IPS DF 6.9 (cell line): ENCODE data around the gene IPCEF1.

Source experiments
- DNase-seq: peaks from one replicate; pipeline ENCODE4 v3.0.0-alpha.2; 2013; ENCODE audit warnings: low read depth, low spot score
- H3K27ac ChIP-seq: one replicate; pipeline ENCODE4 v1.5.1; 2013; ENCODE audit warnings: low read length, control low read depth
- H3K27me3 ChIP-seq: 2 replicates; pipeline ENCODE4 v1.6.1; 2013; ENCODE audit warnings: mild to moderate bottlenecking, low read length; ENCODE audit not compliant: control insufficient read depth, insufficient read depth
- H3K36me3 ChIP-seq: 2 replicates; pipeline ENCODE4 v1.6.1; 2013; ENCODE audit warnings: low read length; ENCODE audit not compliant: control insufficient read depth, insufficient read depth
- H3K4me1 ChIP-seq: 2 replicates; pipeline ENCODE4 v1.6.1; 2013; ENCODE audit warnings: low read length; ENCODE audit not compliant: control insufficient read depth, insufficient read depth
- H3K4me3 ChIP-seq: 2 replicates; pipeline ENCODE4 v1.5.1; 2013; ENCODE audit warnings: mild to moderate bottlenecking, low read length
- H3K9me3 ChIP-seq: 2 replicates; pipeline ENCODE4 v1.6.1; 2013; ENCODE audit warnings: low read length, inconsistent platforms; ENCODE audit not compliant: control insufficient read depth, insufficient read depth
- WGBS: extraction: QIAGEN DNeasy Blood & Tissue Kit; methylation state at CpG from one replicate; pipeline ENCODE4 v1.1.7; 2013; ENCODE audit warnings: mixed read lengths, missing lambda C conversion rate; ENCODE audit not compliant: insufficient read length, insufficient coverage; 5-methylcytosine and 5-hydroxymethylcytosine counted together

The IPCEF1 gene

DNA sequence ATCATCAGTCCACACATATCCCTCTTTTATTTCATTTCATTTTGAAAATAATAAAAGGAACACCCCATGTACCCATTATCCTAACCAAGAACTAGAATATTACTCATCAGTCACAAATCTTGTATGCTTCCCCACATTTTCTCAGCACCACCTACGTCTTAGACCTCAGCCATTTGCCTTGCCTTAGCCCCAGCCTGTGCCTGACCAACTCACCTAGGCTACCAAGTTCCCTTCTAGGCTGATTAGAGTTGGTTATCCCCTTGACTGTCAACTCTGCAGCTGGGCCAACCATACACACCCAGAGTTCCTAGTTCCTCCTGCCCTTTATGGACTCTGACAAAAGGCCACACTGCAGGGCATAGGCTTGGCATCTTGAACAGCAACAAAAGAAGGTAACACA lies 33.4 kb upstream of the IPCEF1 start:
- WGBS = no CpG with 5 or more reads among the region's 1 CpG
- H3K9me3 ChIP-seq = no peaks in the 10 kb centered on the region

DNA sequence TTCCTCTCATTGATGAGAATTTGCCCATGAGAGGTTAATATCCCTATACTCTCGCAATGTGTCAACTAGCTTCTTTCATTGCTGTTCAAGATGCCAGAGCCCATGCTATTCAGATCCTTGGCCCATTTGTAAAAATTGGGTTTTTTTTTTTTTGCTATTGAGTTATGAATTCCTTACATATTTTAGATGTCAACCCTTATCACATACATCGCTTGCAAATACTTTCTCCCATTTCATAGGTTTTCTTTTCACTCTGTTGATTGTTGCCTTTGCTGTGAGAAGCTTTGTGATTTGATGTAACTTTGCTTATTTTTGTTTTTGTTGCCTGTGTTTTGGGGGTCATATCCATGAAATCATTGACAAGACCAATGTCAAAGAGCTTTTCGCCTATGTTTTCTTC lies 32.2 kb upstream of the IPCEF1 start:
- no CpG with 5 or more reads among the region's 3 CpGs for WGBS
- DNase-seq = no peak

More for the DNA sequence above, 33.4 kb upstream of the IPCEF1 start:
- Histone ChIP-seq H3K4me1 (no peaks in the 10 kb centered on the region), H3K27me3 (no peaks in the 10 kb centered on the region), H3K36me3 (no peaks in the 10 kb centered on the region), H3K4me3 (no peak overlapping the region), H3K27ac (no peak overlapping the region)
- no peak for DNase-seq

GRCh38 chr6:154386848-154387717 lies 30.5 kb upstream of the IPCEF1 start:
- Histone ChIP-seq H3K36me3 (no peaks in the 10 kb centered on the region), H3K4me3 (no peak overlapping the region), H3K27ac (no peak overlapping the region), H3K27me3 (no peaks in the 10 kb centered on the region), H3K4me1 (no peaks in the 10 kb centered on the region), H3K9me3 (no peaks in the 10 kb centered on the region)
- WGBS = no CpG with 5 or more reads among the region's 5 CpGs
- DNase-seq = no peak

More for the DNA sequence above, 32.2 kb upstream of the IPCEF1 start:
- H3K27me3 ChIP-seq = no peaks in the 10 kb centered on the region
- H3K27ac ChIP-seq = no peak overlapping the region
- H3K4me1 ChIP-seq = no peaks in the 10 kb centered on the region
- no peaks in the 10 kb centered on the region for H3K36me3 ChIP-seq
- H3K4me3 ChIP-seq = no peak overlapping the region
- H3K9me3 ChIP-seq = no peaks in the 10 kb centered on the region

DNA sequence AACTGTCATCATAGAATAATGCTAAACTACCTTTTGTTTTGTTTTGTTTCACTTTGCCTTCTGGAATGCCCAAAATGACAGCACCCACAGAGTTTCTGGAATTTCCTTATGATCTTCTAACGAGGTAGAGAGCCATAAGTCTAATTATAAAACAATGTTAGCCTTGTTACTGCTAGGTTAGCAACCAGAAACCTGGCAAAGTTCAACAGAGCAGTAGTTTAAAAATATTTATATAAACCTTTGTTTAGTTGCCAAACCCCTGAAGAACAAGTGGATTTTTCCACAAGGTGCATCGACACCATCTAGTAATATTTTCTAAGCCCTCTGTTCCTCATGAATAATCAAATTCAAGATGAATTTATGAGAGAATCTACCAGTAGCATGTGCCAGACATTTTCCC lies 27.6 kb upstream of the IPCEF1 start:
- H3K4me1 ChIP-seq = no peaks in the 10 kb centered on the region
- WGBS = no CpG with 5 or more reads among the region's 2 CpGs
- H3K4me3 ChIP-seq = no peak overlapping the region
- H3K27ac ChIP-seq = no peak overlapping the region
- H3K27me3 ChIP-seq = no peaks in the 10 kb centered on the region
- H3K9me3 ChIP-seq = no peaks in the 10 kb centered on the region
- no peaks in the 10 kb centered on the region for H3K36me3 ChIP-seq
- DNase-seq = no peak

GRCh38 chr6:154383273-154383672 lies 26.7 kb upstream of the IPCEF1 start:
- Histone ChIP-seq H3K4me1 (no peaks in the 10 kb centered on the region), H3K27ac (no peak overlapping the region), H3K9me3 (no peaks in the 10 kb centered on the region), H3K36me3 (no peaks in the 10 kb centered on the region), H3K4me3 (no peak overlapping the region), H3K27me3 (no peaks in the 10 kb centered on the region)
- DNase-seq = no peak
- no CpG with 5 or more reads among the region's 6 CpGs for WGBS

GRCh38 chr6:154382740-154383139 lies 26.1 kb upstream of the IPCEF1 start:
- Histone ChIP-seq H3K4me3 (no peak overlapping the region), H3K27me3 (no peaks in the 10 kb centered on the region), H3K9me3 (no peaks in the 10 kb centered on the region), H3K27ac (no peak overlapping the region), H3K4me1 (no peaks in the 10 kb centered on the region), H3K36me3 (no peaks in the 10 kb centered on the region)
- DNase-seq = no peak
- 100% methylated on average over 1 of the region's 8 CpGs for WGBS

DNA sequence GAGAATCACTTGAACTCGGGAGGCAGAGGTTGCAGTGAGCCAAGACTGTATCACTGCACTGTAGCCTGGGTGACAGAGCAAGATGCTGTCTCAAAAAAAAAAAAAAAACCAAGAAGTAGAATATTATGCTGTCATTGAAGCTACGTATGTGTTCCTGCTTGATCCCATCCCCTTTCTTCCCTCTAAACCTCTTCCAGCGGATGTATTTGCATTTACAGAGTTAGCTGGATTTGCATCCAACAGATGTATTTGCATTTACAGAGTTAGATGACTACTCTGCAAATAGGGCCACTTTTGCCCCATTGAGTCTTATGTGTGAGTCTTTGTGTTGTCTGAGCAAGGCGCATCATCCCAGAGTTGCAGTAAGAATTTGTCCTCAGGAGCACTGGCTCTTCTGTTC lies 24.9 kb upstream of the IPCEF1 start:
- no peaks in the 10 kb centered on the region for H3K9me3 ChIP-seq
- H3K36me3 ChIP-seq = no peaks in the 10 kb centered on the region
- H3K27ac ChIP-seq = no peak overlapping the region
- H3K4me3 ChIP-seq = no peak overlapping the region
- H3K27me3 ChIP-seq = no peaks in the 10 kb centered on the region
- WGBS = no CpG with 5 or more reads among the region's 4 CpGs
- H3K4me1 ChIP-seq = no peaks in the 10 kb centered on the region
- DNase-seq = no peak

DNA sequence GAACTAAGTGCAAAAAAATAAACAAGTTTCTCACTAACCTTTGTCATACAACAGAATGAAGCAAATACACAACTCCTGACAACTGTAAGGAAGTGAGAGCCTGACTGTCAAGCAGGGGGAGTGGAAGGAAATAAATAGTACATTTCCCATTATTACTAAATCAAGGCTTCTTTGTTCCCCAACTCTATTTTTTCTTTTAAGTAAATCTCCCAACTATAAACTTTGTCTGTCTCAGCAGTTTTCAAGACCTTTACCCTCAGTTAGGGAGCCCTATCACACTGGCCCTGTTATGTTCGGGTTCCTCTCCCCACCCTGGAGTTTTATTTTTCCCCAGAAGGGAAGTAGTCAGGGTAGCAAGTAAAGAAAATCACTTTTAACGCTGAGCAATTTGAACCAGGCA lies 24.1 kb upstream of the IPCEF1 start:
- H3K27ac ChIP-seq = no peak overlapping the region
- no CpG with 5 or more reads among the region's 2 CpGs for WGBS
- no peak for DNase-seq
- H3K36me3 ChIP-seq = no peaks in the 10 kb centered on the region
- H3K4me1 ChIP-seq = no peaks in the 10 kb centered on the region
- H3K27me3 ChIP-seq = no peaks in the 10 kb centered on the region
- no peak overlapping the region for H3K4me3 ChIP-seq
- H3K9me3 ChIP-seq = no peaks in the 10 kb centered on the region

DNA sequence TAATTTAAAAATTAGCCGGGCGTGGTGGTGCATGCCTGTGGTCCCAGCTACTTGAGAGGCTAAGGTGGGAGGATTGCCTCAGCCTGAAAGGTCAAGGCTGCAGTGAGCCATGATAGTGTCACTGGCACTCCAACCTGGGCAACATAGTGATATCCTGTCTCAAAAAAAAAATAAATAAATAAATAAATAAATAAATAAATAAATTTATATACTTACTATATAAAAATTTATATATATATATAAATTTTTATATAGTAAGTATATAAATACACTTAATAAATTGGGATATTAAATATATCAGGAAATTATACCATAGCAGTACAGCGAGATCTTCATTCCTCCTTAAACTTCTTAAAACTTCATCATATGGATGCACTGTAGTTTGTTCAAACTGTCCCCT lies 23.0 kb upstream of the IPCEF1 start:
- DNase-seq = no peak
- no peaks in the 10 kb centered on the region for H3K27me3 ChIP-seq
- H3K36me3 ChIP-seq = no peaks in the 10 kb centered on the region
- WGBS = no CpG with 5 or more reads among the region's 3 CpGs
- no peak overlapping the region for H3K27ac ChIP-seq
- H3K4me1 ChIP-seq = no peaks in the 10 kb centered on the region
- H3K4me3 ChIP-seq = no peak overlapping the region
- H3K9me3 ChIP-seq = no peaks in the 10 kb centered on the region

DNA sequence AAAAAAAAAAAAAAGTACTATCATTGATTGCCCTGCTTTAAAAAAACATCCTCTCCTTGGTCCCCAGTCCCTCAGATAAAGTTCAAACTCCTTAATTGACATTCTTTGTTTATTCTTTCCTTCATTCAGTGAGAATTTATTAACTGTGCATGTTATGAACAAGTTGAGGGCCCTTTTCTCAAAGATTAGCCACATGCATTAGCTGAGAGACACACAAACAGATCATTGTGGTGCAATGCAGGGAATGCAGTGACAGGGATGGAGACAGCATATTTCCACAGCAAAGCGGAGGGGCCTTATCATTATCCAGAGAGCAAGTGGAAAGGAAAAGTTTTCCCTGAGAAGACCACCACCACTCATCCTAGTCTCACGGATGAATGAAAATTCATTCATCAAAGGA lies 21.9 kb upstream of the IPCEF1 start:
- no peaks in the 10 kb centered on the region for H3K36me3 ChIP-seq
- H3K27ac ChIP-seq = no peak overlapping the region
- no peaks in the 10 kb centered on the region for H3K27me3 ChIP-seq
- H3K9me3 ChIP-seq = no peaks in the 10 kb centered on the region
- no peaks in the 10 kb centered on the region for H3K4me1 ChIP-seq
- no CpG with 5 or more reads among the region's 2 CpGs for WGBS
- DNase-seq = no peak
- H3K4me3 ChIP-seq = no peak overlapping the region

GRCh38 chr6:154377726-154378125 lies 21.1 kb upstream of the IPCEF1 start:
- Histone ChIP-seq H3K27ac (no peak overlapping the region), H3K4me3 (no peak overlapping the region), H3K36me3 (no peaks in the 10 kb centered on the region), H3K4me1 (no peaks in the 10 kb centered on the region), H3K27me3 (no peaks in the 10 kb centered on the region), H3K9me3 (no peaks in the 10 kb centered on the region)
- no CpG with 5 or more reads among the region's 4 CpGs for WGBS
- no peak for DNase-seq
